NCI-H1092 treated with DMSO at 0.1 percent for 48 hours (cell line): ENCODE results near the gene WNT6.
"Not testable (repeated sequence)": the region's sequence is repeated elsewhere in the genome, so short reads cannot be mapped to it uniquely, and the experiment has no call there.

ENCODE experiments used
- DNase-seq: peaks from one replicate; lab custom pipeline; 2025; lab: John Stamatoyannopoulos, UW

Gene WNT6

GRCh38 chr2:218830526-218831306 is 28.9 kb upstream of the WNT6 start:
- DNase-seq, result no peak

- DNase-seq, result no peak
Observed at GRCh38 chr2:218831378-218831990, 28.1 kb upstream of the WNT6 start, which contains the start of gene PRKAG3. TSS of gene PRKAG3 (minus strand) at chr2:218831803.

- DNase-seq, result no peak
Observed at GRCh38 chr2:218832081-218832480, 27.5 kb upstream of the WNT6 start.

GRCh38 chr2:218832520-218832919 is 27.1 kb upstream of the WNT6 start:
- DNase-seq, result no peak

- DNase-seq, result no peak
Observed at GRCh38 chr2:218833023-218833609, 26.5 kb upstream of the WNT6 start.

GRCh38 chr2:218834685-218835084 is 24.9 kb upstream of the WNT6 start:
- DNase-seq, result no peak

- no peak for DNase-seq
Observed at GRCh38 chr2:218837495-218837894, 22.1 kb upstream of the WNT6 start.

- DNase-seq, result no peak
Observed at GRCh38 chr2:218839430-218839829, 20.2 kb upstream of the WNT6 start.

GRCh38 chr2:218839888-218840287 is 19.7 kb upstream of the WNT6 start:
- no peak for DNase-seq

GRCh38 chr2:218844334-218844733 is 15.3 kb upstream of the WNT6 start:
- not testable (repeated sequence) for DNase-seq

GRCh38 chr2:218846963-218847362 is 12.6 kb upstream of the WNT6 start:
- DNase-seq, result not testable (repeated sequence)

- no peak for DNase-seq
Observed at GRCh38 chr2:218849721-218850120, 9.9 kb upstream of the WNT6 start.

GRCh38 chr2:218850796-218851195 is 8.8 kb upstream of the WNT6 start:
- no peak for DNase-seq

GRCh38 chr2:218851286-218851685 is 8.3 kb upstream of the WNT6 start:
- DNase-seq, result no peak

- no peak for DNase-seq
Observed at GRCh38 chr2:218852911-218853667, 6.5 kb upstream of the WNT6 start.

- no peak for DNase-seq
Observed at GRCh38 chr2:218853766-218854165, 5.8 kb upstream of the WNT6 start.

- DNase-seq, result no peak
Observed at GRCh38 chr2:218854860-218855259, 4.7 kb upstream of the WNT6 start.

- no peak for DNase-seq
Observed at GRCh38 chr2:218855305-218856166, 4.1 kb upstream of the WNT6 start.

GRCh38 chr2:218856167-218856895 is 3.3 kb upstream of the WNT6 start:
- DNase-seq, result no peak

- DNase-seq, result no peak
Observed at GRCh38 chr2:218856896-218857243, 2.7 kb upstream of the WNT6 start.
